ENCODE results near the gene GOLGB1. TPM values are rescaled to one million over a fixed set of nuclear protein-coding genes. Genes with fewer than 3 reads are reported as not detected.
"Not testable (repeated sequence)": the region's sequence is repeated elsewhere in the genome, so short reads cannot be mapped to it uniquely, and the experiment has no call there.

GOLGB1 gene
- total RNA-seq, 1 donor from 2014 or later: 23.6 TPM

DNA sequence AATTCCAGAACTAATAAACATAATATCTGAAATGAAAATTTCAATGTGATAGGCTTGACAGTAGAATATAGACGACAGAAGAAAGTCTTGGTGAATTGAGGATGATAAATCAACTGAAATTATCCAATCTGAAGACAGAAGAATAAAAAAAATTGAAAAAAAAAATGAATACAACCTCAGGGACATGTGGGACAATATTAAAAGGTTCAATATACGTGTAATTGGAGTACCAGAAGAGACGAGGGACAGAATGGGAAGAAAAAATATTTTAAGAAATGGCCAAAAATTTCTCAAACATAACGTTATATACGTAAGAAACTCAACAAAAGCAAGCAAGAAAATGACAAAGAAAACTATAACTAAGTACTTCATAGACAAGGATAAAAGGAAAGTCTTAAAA, 45.6 kb downstream of the GOLGB1 start:
- no peaks in the 10 kb centered on the region for H3K4me1 Mint-ChIP-seq (ENCODE audit: low read depth)
- H3K9me3 Mint-ChIP-seq: no peaks in the 10 kb centered on the region
- peaks cover 38% of the 10 kb centered on the region for H3K36me3 Mint-ChIP-seq (ENCODE audit: low read depth)
- DNase-seq (ENCODE audit: low spot score): no peak
- no peaks in the 10 kb centered on the region for H3K27me3 Mint-ChIP-seq (ENCODE audit: insufficient read depth)
- no peak overlapping the region for H3K27ac Mint-ChIP-seq
- intact Hi-C loops (cut with micrococcal nuclease): no loop called here
- no peak overlapping the region for H3K4me3 Mint-ChIP-seq

DNA sequence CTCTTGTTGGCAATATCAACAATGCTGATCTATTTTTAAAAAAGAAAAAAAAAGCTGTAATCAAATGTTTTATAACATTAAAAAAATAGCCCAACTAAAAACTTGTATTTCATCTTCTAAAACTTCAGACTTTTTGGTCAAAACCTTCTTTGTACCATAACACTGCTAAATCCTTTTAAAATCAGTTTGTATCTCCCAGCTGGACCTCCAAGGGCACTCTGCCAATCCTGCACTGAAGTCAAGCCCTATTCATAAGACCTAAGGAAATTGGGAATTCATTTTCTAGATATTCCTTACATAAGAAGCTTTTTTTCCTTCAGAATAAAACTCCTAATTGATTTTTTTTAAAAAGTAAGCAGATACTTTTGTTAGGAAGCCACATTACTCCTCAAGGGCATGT, 50.6 kb downstream of the GOLGB1 start:
- DNase-seq (ENCODE audit: low spot score): no peak
- Mint-ChIP-seq H3K4me1 (ENCODE audit: low read depth) (no peaks in the 10 kb centered on the region), H3K36me3 (ENCODE audit: low read depth) (peaks cover 17% of the 10 kb centered on the region), H3K27ac (no peak overlapping the region), H3K9me3 (no peaks in the 10 kb centered on the region), H3K27me3 (ENCODE audit: insufficient read depth) (no peaks in the 10 kb centered on the region), H3K4me3 (no peak overlapping the region)
- intact Hi-C loops (cut with micrococcal nuclease): no loop called here

DNA sequence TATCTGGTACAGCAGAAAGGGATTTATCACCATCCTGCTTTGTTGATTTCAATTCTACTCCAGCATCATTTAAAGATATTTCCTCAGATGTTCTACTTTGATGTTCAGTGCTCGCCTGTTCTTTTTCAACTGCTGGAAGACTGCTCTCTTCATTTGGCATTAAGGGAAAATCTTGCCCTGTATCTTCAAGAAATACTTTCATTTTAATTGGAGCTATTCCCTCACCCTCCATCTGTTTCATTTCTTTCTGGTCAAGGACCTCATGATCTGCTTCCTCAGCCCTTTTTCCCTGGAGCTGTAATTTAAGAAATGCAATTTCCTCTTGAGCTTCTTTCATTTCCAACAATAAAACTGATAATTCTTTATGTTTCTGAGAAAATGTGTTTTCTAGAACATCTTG, 51.1 kb downstream of the GOLGB1 start:
- no peaks in the 10 kb centered on the region for H3K27me3 Mint-ChIP-seq (ENCODE audit: insufficient read depth)
- no peak overlapping the region for H3K27ac Mint-ChIP-seq
- intact Hi-C loops (cut with micrococcal nuclease): no loop called here
- H3K4me3 Mint-ChIP-seq: no peak overlapping the region
- no peaks in the 10 kb centered on the region for H3K4me1 Mint-ChIP-seq (ENCODE audit: low read depth)
- H3K36me3 Mint-ChIP-seq (ENCODE audit: low read depth): peaks cover 14% of the 10 kb centered on the region
- H3K9me3 Mint-ChIP-seq: no peaks in the 10 kb centered on the region
- no peak for DNase-seq (ENCODE audit: low spot score)

DNA sequence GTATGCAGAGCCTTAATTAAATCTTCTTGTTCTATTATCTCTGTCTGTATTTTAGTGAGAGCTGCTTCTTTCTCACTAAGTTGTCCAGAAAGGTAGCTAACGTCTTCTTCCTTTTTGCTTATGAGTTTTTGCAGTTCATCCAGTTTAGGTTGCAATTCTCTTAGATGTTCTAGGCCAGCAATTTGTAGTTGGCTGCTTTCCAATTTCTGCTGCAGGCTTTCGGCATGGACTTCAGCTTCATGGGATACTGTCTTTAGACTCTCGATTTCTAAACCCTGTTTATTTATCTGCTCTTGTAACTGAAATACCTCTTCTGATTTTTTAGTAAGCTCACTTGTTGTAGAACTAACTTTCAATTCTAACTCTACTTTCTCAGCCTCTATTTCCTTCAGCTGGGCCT, 53.4 kb downstream of the GOLGB1 start:
- Mint-ChIP-seq H3K27ac (no peak overlapping the region), H3K9me3 (no peaks in the 10 kb centered on the region), H3K27me3 (ENCODE audit: insufficient read depth) (no peaks in the 10 kb centered on the region), H3K4me1 (ENCODE audit: low read depth) (peaks cover 12% of the 10 kb centered on the region), H3K36me3 (ENCODE audit: low read depth) (peaks cover 25% of the 10 kb centered on the region), H3K4me3 (no peak overlapping the region)
- DNase-seq (ENCODE audit: low spot score): no peak
- intact Hi-C loops (cut with micrococcal nuclease): no loop called here

DNA sequence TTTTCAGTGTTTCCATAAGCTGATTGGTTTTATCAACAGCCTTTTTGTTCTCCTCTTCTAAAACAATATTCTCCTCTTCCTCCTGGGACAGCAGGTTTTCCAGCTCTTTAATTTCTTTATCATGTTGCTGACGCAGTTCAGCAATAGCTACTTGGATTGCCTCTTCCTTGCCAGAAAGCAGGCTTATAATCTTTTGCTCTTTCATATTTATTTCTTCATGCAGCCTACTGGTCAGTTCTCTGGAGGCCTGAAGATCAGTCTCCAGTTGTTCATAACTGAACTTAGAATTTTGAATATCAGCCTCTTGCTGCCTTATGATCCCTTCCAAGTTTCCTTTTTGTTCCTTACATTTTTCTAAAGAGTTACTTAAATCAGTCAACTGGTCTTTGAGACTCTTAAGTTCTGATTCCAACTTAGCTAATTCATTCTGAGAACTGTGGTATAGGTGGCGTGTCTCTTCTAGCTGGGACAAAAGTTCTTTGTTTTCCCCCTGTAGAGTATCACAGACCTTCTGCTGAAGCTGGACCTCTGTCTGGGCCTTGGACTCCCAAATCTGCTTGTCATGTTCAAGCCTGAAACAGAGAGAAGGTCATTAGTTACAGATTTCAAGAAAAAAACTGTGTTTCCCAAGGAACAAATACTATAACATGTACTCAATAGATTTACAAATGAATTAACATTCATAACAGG, 57.4 kb downstream of the GOLGB1 start:
- intact Hi-C loops (cut with micrococcal nuclease): loop anchor here (5.0 kb wide), 1 partner anchor 45 kb away; no protein-coding TSS in a partner anchor
- no peak for DNase-seq (ENCODE audit: low spot score)
- Mint-ChIP-seq H3K4me1 (ENCODE audit: low read depth) (peaks cover 20% of the 10 kb centered on the region), H3K27me3 (ENCODE audit: insufficient read depth) (no peaks in the 10 kb centered on the region), H3K36me3 (ENCODE audit: low read depth) (peaks cover 31% of the 10 kb centered on the region), H3K27ac (peak overlapping the region; percentile 14), H3K9me3 (no peaks in the 10 kb centered on the region), H3K4me3 (no peak overlapping the region)

DNA sequence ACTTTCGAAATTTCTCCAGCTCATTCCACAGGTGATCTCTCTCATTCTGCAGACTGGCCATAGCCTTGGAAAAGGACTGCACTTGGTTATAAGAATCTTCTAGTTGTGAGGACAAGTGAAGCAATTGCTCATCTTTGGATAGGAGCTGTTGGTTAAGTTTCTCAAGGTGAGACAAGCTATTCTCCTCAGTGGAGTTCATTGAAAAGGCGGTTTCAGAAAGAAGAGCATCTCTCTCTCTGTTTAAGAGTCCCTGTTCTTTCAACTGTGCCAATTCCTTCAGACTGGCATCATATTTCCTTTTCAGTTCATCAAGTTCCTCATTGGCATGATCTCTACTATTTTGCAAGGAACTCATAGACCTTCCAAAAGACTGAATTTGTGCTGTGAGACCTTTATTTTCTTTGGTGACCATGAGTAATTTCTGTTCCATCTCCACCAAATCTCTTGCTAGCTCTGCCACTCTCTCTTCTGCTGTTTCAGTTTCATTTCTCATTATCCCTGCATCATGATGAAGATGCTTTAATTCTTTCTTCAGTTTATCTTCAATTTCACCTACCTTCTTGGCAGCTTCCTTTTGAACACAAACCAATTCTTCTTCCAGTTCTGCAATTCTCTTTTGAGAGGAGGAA, 58.6 kb downstream of the GOLGB1 start:
- peaks cover 35% of the 10 kb centered on the region for H3K36me3 Mint-ChIP-seq (ENCODE audit: low read depth)
- DNase-seq (ENCODE audit: low spot score): peak; percentile 1
- H3K27me3 Mint-ChIP-seq (ENCODE audit: insufficient read depth): no peaks in the 10 kb centered on the region
- intact Hi-C loops (cut with micrococcal nuclease): loop anchor here (2.0 to 5.0 kb wide), 2 partner anchors 30 to 46 kb away; partner anchors contain the start of gene HCLS1
- peaks cover 20% of the 10 kb centered on the region for H3K4me1 Mint-ChIP-seq (ENCODE audit: low read depth)
- H3K27ac Mint-ChIP-seq: peak overlapping the region; percentile 73
- H3K4me3 Mint-ChIP-seq: peak overlapping the region; percentile 61
- no peaks in the 10 kb centered on the region for H3K9me3 Mint-ChIP-seq

DNA sequence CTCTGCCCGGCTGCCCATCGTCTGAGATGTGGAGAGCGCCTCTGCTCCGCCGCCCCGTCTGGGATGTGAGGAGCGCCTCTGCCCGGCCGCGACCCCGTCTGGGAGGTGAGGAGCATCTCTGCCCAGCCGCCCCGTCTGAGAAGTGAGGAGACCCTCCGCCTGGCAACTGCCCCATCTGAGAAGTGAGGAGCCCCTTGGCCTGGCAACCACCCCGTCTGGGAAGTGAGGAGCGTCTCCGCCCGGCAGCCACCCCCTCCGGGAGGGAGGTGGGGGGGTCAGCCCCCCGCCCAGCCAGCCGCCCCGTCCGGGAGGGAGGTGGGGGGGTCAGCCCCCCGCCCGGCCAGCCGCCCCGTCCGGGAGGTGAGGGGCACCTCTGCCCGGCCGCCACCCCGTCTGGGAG, 60.8 kb downstream of the GOLGB1 start:
- H3K27me3 Mint-ChIP-seq (ENCODE audit: insufficient read depth); intact Hi-C loops (cut with micrococcal nuclease); DNase-seq (ENCODE audit: low spot score); H3K4me3 Mint-ChIP-seq; H3K27ac Mint-ChIP-seq: not testable (repeated sequence)
- peaks cover 20% of the 10 kb centered on the region for H3K4me1 Mint-ChIP-seq (ENCODE audit: low read depth)
- peaks cover 11% of the 10 kb centered on the region for H3K9me3 Mint-ChIP-seq
- H3K36me3 Mint-ChIP-seq (ENCODE audit: low read depth): peaks cover 43% of the 10 kb centered on the region

DNA sequence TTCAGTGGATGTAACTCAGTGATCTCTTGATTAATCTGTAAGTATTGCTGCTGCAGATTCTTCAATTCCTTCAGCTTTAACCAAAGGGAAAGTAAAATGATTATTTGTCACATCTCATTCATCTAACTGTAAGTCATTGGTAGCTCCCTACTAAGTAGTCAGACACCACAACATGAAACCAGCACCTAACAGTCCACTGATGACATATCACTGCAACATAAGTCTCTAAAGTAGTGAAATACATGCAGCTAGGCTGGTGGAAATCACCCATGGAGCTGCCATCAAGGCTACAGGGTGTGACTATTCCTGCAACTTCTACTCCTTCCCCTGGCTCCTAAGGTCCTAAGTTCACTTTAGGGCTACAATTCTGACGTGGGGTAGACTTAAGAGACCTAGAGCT, 67.7 kb downstream of the GOLGB1 start:
- Mint-ChIP-seq H3K4me3 (no peak overlapping the region), H3K36me3 (ENCODE audit: low read depth) (peaks cover 42% of the 10 kb centered on the region), H3K4me1 (ENCODE audit: low read depth) (no peaks in the 10 kb centered on the region), H3K27ac (no peak overlapping the region), H3K27me3 (ENCODE audit: insufficient read depth) (no peaks in the 10 kb centered on the region), H3K9me3 (peaks cover 11% of the 10 kb centered on the region)
- intact Hi-C loops (cut with micrococcal nuclease): no loop called here
- no peak for DNase-seq (ENCODE audit: low spot score)

DNA sequence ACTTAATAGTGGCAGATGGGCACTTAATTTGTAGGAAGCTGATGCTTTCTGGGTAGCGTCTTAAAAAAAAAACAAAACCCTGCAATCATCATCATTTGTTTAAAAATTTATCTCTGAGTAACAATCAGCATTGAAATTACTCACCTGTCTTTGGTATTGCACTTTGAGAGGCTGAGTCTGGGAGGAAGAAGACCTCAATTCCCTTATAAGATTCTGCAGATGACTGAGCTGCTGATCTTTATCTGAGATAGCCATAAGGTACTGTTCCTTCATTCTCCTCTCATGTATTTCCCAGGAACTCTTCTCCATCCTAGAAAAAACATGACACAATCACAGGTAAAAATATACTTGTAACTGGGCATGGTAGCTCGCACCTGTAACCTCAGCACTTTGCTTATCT, 72.4 kb downstream of the GOLGB1 start:
- intact Hi-C loops (cut with micrococcal nuclease): no loop called here
- DNase-seq (ENCODE audit: low spot score): no peak
- H3K36me3 Mint-ChIP-seq (ENCODE audit: low read depth): peaks cover 51% of the 10 kb centered on the region

DNA sequence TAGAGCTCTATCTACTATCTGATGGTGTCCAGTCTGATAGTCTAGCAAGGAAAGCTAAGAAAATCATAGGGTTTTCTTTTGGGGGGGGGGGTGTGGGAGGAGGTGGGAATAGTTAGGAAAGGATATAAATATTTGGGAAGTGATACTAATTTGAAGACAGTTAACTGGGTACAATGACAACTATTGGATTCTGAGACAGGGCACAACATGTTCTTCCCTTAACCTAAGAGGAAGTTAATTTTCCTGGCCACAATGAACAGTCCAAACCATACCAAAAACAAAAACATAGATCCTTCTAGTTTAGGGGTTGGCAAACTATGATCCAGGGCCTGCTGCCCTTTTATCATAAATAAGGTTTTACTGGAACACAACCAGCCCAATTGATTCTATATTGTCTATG, 78.9 kb downstream of the GOLGB1 start:
- intact Hi-C loops (cut with micrococcal nuclease): no loop called here
- DNase-seq (ENCODE audit: low spot score): no peak
- Mint-ChIP-seq H3K27me3 (ENCODE audit: insufficient read depth) (no peaks in the 10 kb centered on the region), H3K9me3 (no peaks in the 10 kb centered on the region), H3K4me1 (ENCODE audit: low read depth) (no peaks in the 10 kb centered on the region), H3K27ac (no peak overlapping the region), H3K36me3 (ENCODE audit: low read depth) (peaks cover 48% of the 10 kb centered on the region), H3K4me3 (no peak overlapping the region)

More for the DNA sequence above, 72.4 kb downstream of the GOLGB1 start:
- Mint-ChIP-seq H3K27ac (no peak overlapping the region), H3K4me1 (ENCODE audit: low read depth) (no peaks in the 10 kb centered on the region), H3K27me3 (ENCODE audit: insufficient read depth) (no peaks in the 10 kb centered on the region), H3K9me3 (no peaks in the 10 kb centered on the region), H3K4me3 (no peak overlapping the region)

DNA sequence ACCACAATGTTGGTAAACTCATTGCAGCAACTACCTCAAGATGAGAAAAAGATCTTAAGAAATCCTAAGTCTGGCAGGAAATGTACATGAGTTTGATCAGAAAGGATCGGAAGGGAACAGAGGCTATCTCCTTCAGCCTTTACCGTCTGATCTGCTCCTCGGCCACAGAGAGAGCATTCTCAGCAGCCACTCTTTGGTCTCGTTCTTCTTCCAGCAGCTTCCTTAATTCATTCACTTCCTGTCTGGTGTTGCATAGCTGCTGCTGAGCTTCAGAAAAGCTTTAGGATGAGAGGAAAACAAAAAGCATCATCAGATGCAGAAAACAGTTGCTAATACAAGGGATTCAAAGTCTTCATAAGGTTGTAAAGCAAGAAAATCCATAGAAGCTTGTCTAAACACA, 82.2 kb downstream of the GOLGB1 start:
- H3K4me1 Mint-ChIP-seq (ENCODE audit: low read depth): no peaks in the 10 kb centered on the region

DNA sequence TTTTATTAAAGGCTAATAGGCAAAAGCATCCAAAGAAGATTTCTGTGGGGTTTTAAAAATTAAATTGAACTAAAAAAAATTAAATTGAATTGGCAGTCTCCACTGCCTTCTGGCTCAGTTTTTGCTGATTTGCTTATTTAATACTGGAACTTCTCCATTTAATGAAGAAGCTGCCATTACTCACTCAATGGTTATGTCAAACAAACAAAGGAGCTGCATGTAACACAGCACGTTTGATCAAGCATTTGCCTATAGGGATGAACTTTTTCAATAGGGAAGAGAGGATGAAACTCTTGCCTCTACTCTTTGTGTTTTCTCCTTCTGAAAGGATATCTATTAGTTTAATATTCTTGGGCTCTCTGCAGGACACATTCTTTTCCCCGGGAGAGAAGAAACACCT, 84.1 kb downstream of the GOLGB1 start:
- intact Hi-C loops (cut with micrococcal nuclease): no loop called here
- Mint-ChIP-seq H3K27me3 (ENCODE audit: insufficient read depth) (no peaks in the 10 kb centered on the region), H3K36me3 (ENCODE audit: low read depth) (peaks cover 49% of the 10 kb centered on the region), H3K4me1 (ENCODE audit: low read depth) (peaks cover 10% of the 10 kb centered on the region), H3K9me3 (no peaks in the 10 kb centered on the region), H3K4me3 (no peak overlapping the region), H3K27ac (no peak overlapping the region)
- DNase-seq (ENCODE audit: low spot score): no peak

More for the DNA sequence above, 82.2 kb downstream of the GOLGB1 start:
- Mint-ChIP-seq H3K27ac (no peak overlapping the region), H3K9me3 (no peaks in the 10 kb centered on the region), H3K36me3 (ENCODE audit: low read depth) (peaks cover 51% of the 10 kb centered on the region), H3K4me3 (no peak overlapping the region), H3K27me3 (ENCODE audit: insufficient read depth) (no peaks in the 10 kb centered on the region)
- intact Hi-C loops (cut with micrococcal nuclease): no loop called here
- no peak for DNase-seq (ENCODE audit: low spot score)

DNA sequence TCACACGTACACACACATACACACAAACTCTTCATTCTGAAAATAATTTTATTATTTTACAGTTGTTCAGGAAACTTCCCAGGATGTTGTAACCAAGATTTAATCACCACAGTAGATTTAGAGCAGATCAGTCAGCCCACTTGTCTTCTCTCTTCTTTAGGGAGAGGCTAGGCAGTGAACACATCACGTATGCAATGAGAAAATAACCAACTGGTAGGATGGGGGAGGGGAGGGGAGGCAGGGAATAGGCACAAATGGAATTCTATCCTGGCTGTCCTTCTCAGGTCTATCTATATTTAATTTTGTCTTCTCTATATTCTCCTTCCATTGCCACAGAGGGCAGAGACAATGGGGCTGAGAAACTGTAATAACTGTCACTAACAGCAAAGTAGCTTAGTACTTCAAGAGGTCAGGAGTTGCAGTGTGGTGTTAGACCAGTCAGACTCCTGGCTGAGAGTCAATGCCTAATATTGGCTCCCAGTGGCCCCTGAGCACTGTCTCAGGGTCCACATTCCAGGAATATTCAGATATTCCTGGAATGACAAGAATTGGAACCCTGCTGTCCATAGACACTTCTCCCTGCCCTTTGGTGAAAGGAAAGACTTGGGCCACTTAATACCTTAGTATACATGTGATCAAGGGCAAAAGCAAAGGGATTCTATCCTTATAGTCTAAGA, 86.2 kb downstream of the GOLGB1 start:
- Mint-ChIP-seq H3K27ac (no peak overlapping the region), H3K36me3 (ENCODE audit: low read depth) (peaks cover 54% of the 10 kb centered on the region)
- no peak for DNase-seq (ENCODE audit: low spot score)

More for the DNA sequence above, 86.2 kb downstream of the GOLGB1 start:
- Mint-ChIP-seq H3K4me3 (no peak overlapping the region), H3K4me1 (ENCODE audit: low read depth) (peaks cover 32% of the 10 kb centered on the region), H3K9me3 (no peaks in the 10 kb centered on the region), H3K27me3 (ENCODE audit: insufficient read depth) (no peaks in the 10 kb centered on the region)
- intact Hi-C loops (cut with micrococcal nuclease): loop anchor here (5.0 kb wide), 2 partner anchors 1129 to 1539 kb away; partner anchors contain the start of genes HSPBAP1 and SEC22A
